Esophagus squamous epithelium (tissue), 5 donors: ENCODE measurements around the gene EMILIN2. TPM values are rescaled to one million over a fixed set of nuclear protein-coding genes. Genes with fewer than 3 reads are reported as not detected.

Source experiments
- DNase-seq: peaks from one replicate; lab custom pipeline; 2025; lab: John Stamatoyannopoulos, UW
- H3K27ac ChIP-seq, 4 donors: fragments of 200-600 bp; sonication (generic); one replicate each; pipeline ENCODE4 v1.5.1; 2016 to 2019; ENCODE audit warnings: mild to moderate bottlenecking in 1 of 4
- H3K27me3 ChIP-seq, 4 donors: fragments of 200-600 bp; sonication (generic); 1 replicate in 3 of 4; 2 replicates in 1 of 4; pipeline versions ENCODE4 v1.5.1 to v1.6.0; 2017 to 2021; ENCODE audit warnings: antibody characterized with exemption in 1 of 4
- H3K36me3 ChIP-seq, 3 donors: fragments of 200-600 bp; sonication (generic); one replicate each; pipeline ENCODE4 v1.5.1; 2016 to 2019
- H3K4me1 ChIP-seq, 3 donors: fragments of 200-600 bp; sonication (generic); one replicate each; pipeline ENCODE4 v1.5.1; 2017 to 2019
- H3K4me3 ChIP-seq, 4 donors: fragments of 200-600 bp; sonication (generic); 1 replicate in 3 of 4; 2 replicates in 1 of 4; pipeline ENCODE4 v1.5.1; 2016 to 2019; ENCODE audit warnings: mild to moderate bottlenecking in 2 of 4, moderate library complexity in 1 of 4
- H3K9me3 ChIP-seq, 3 donors: fragments of 200-600 bp; sonication (generic); one replicate each; pipeline ENCODE4 v1.5.1; 2016 to 2019
- CTCF ChIP-seq, 6 experiments: fragments of 450-650 bp in 4 of 6; fragments of 200-600 bp in 2 of 6; sonication (generic) in 2 of 6; IDR thresholded peaks; one replicate each; pipeline ENCODE4 v1.5.1; 2016 to 2019; ENCODE audit warnings: antibody characterized with exemption in 6 of 6, mild to moderate bottlenecking in 4 of 6, moderate library complexity in 4 of 6
- POLR2A ChIP-seq, 4 donors: fragments of 450-650 bp; IDR thresholded peaks; one replicate each; pipeline ENCODE4 v1.6.1; 2017; ENCODE audit warnings: antibody characterized with exemption in 4 of 4, mild to moderate bottlenecking in 4 of 4, moderate library complexity in 3 of 4
- WGBS, 2 donors: methylation state at CpG; one replicate each; pipeline ENCODE4 v1.1.5; 2018; 5-methylcytosine and 5-hydroxymethylcytosine counted together
- intact Hi-C: fragments of 100-400 bp; cut with DNase I; formaldehyde crosslinking; loops from one replicate; pipeline ENCODE4 v1.15.0; 2022
- total RNA-seq, 4 donors: library from RNA; depleted of rRNA; stranded (reverse); fragments of >200 nt; gene quantifications; one replicate each; pipeline ENCODE4 v1.1.0, GENCODE V29; 2016
- donor health status: DM: yes; HTN: yes; CAD: no.

EMILIN2 gene
- total RNA-seq, 4 donors from 2014 or later, result 3.2 to 11.1 (median 5.5) TPM

GRCh38 chr18:2926528-2926927 lies 79.7 kb downstream of the EMILIN2 start:
- no peak for DNase-seq
- Histone ChIP-seq H3K36me3 (peaks cover 0 to 94% (median 5%) of the 10 kb centered on the region in 3 donors), H3K4me1 (no peaks in the 10 kb centered on the region), H3K4me3 (no peak overlapping the region), H3K9me3 (no peaks in the 10 kb centered on the region), H3K27me3 (no peaks in the 10 kb centered on the region), H3K27ac (no peak overlapping the region)
- intact Hi-C loops, result loop anchor here (10.0 kb wide), 1 partner anchor 138 kb away; no protein-coding TSS in a partner anchor
- 100% methylated on average over 2 of the region's 4 CpGs; no CpG with 5 or more reads in 1 of the 2 donors for WGBS, 2 donors
- TF ChIP-seq POLR2A (IDR thresholded peaks at IDR 0.05) (no peak), CTCF (IDR thresholded peaks at IDR 0.05) (no peak)

GRCh38 chr18:2927745-2928144 lies 80.9 kb downstream of the EMILIN2 start:
- intact Hi-C loops, result loop anchor here (10.0 kb wide), 1 partner anchor 137 kb away; no protein-coding TSS in a partner anchor
- H3K9me3 ChIP-seq, result no peaks in the 10 kb centered on the region
- 80 to 90% methylated on average over 7 to 8 of the region's 8 CpGs for WGBS, 2 donors

GRCh38 chr18:2932247-2933181 lies 85.7 kb downstream of the EMILIN2 start:
- intact Hi-C loops, result loop anchor here (5.0 to 10.0 kb wide), 3 partner anchors 52 to 300 kb away; no protein-coding TSS in a partner anchor
- peaks cover 0 to 59% (median 0%) of the 10 kb centered on the region in 3 donors for H3K36me3 ChIP-seq
- TF ChIP-seq CTCF (IDR thresholded peaks at IDR 0.05), result peak; percentile 50 to 79 (median 72)
- no peak for TF ChIP-seq POLR2A (IDR thresholded peaks at IDR 0.05)
- H3K27me3 ChIP-seq, result no peaks in the 10 kb centered on the region
- no peak overlapping the region for H3K27ac ChIP-seq
- DNase-seq, result no peak
- H3K4me3 ChIP-seq, result no peak overlapping the region
- no peaks in the 10 kb centered on the region for H3K4me1 ChIP-seq
- H3K9me3 ChIP-seq, result no peaks in the 10 kb centered on the region
- WGBS, 2 donors, result 45 to 55% methylated on average over 10 of the region's 10 CpGs

More at GRCh38 chr18:2927745-2928144, 80.9 kb downstream of the EMILIN2 start:
- Histone ChIP-seq H3K27ac (no peak overlapping the region), H3K4me1 (no peaks in the 10 kb centered on the region), H3K4me3 (no peak overlapping the region), H3K27me3 (no peaks in the 10 kb centered on the region), H3K36me3 (peaks cover 0 to 83% (median 5%) of the 10 kb centered on the region in 3 donors)
- TF ChIP-seq CTCF (IDR thresholded peaks at IDR 0.05) (no peak), POLR2A (IDR thresholded peaks at IDR 0.05) (no peak)
- no peak for DNase-seq

- no peaks in the 10 kb centered on the region for H3K9me3 ChIP-seq
- no peaks in the 10 kb centered on the region for H3K4me1 ChIP-seq
- peaks cover 0 to 60% (median 0%) of the 10 kb centered on the region in 3 donors for H3K36me3 ChIP-seq
- no peak for DNase-seq
- TF ChIP-seq POLR2A (IDR thresholded peaks at IDR 0.05), result no peak
- TF ChIP-seq CTCF (IDR thresholded peaks at IDR 0.05), result no peak
- intact Hi-C loops, result loop anchor here (5.0 to 10.0 kb wide), 3 partner anchors 51 to 298 kb away; no protein-coding TSS in a partner anchor
- H3K27ac ChIP-seq, result no peak overlapping the region
- no peaks in the 10 kb centered on the region for H3K27me3 ChIP-seq
- 60 to 96% methylated on average over 3 of the region's 3 CpGs for WGBS, 2 donors
- no peak overlapping the region for H3K4me3 ChIP-seq
These were observed 87.2 kb downstream of the EMILIN2 start for GRCh38 chr18:2933995-2934394.
